Activated CD8-positive, alpha-beta memory T cell treated with anti-CD3 and anti-CD28 coated beads, Interleukin-2, amount 10 ng/mL, durations not matched to agents 7 days and 5 days (primary cell): ENCODE results near the gene SLC35G4. TPM values are rescaled to one million over a fixed set of nuclear protein-coding genes. Genes with fewer than 3 reads are reported as not detected.

ENCODE experiments used
- ATAC-seq: fragments of 150-1000 bp; cut with Tn5 transposase; one replicate; pipeline ENCODE4 v1.10.0; 2021; ENCODE audit warnings: moderate library complexity
- CTCF ChIA-PET: fragments of 350-600 bp; sonication (Branson Sonifier 250); formaldehyde crosslinking; loops from one replicate; lab custom pipeline; 2021; ENCODE audit warnings: antibody characterized with exemption; lab: Charles Lee
- DNase-seq: peaks from one replicate; pipeline ENCODE4 v3.0.0-alpha.2; 2020
- H3K27ac Mint-ChIP-seq: one replicate; pipeline ENCODE4 v1.8.0; 2021; ENCODE audit warnings: mild to moderate bottlenecking, mixed read lengths
- H3K27me3 Mint-ChIP-seq: one replicate; pipeline ENCODE4 v1.8.0; 2021; ENCODE audit warnings: mixed read lengths
- H3K36me3 Mint-ChIP-seq: one replicate; pipeline ENCODE4 v1.8.0; 2021; ENCODE audit warnings: mild to moderate bottlenecking, mixed read lengths
- H3K4me1 Mint-ChIP-seq: one replicate; pipeline ENCODE4 v1.8.0; 2021; ENCODE audit warnings: mixed read lengths
- H3K4me3 Mint-ChIP-seq: one replicate; pipeline ENCODE4 v1.8.0; 2021; ENCODE audit warnings: mild to moderate bottlenecking, moderate library complexity, mixed read lengths
- H3K9me3 Mint-ChIP-seq: one replicate; pipeline ENCODE4 v1.8.0; 2022; ENCODE audit warnings: low read depth, mixed read lengths
- microRNA-seq: library from miRNA; unstranded; fragments of <30 nt; microRNA quantifications from one replicate; pipeline ENCODE4 v1.2.0, GENCODE V29; 2022
- total RNA-seq, 2 experiments: library from RNA; stranded (reverse); gene quantifications; one replicate each; pipeline ENCODE4 v1.2.3, GENCODE V29; 2021

SLC35G4 gene
- total RNA-seq, 2 experiments from 2014 or later: not detected

- Mint-ChIP-seq H3K27ac (no peak overlapping the region), H3K9me3 (peaks cover 5% of the 10 kb centered on the region), H3K36me3 (no peaks in the 10 kb centered on the region), H3K27me3 (peaks cover 30% of the 10 kb centered on the region), H3K4me1 (no peaks in the 10 kb centered on the region), H3K4me3 (no peak overlapping the region)
- DNase-seq (no peak), ATAC-seq (no peak)
- CTCF ChIA-PET: no interaction called here
These were observed 42.5 kb downstream of the SLC35G4 start for GRCh38 chr18:11651899-11652298.

- DNase-seq (peak; percentile 21), ATAC-seq (no peak)
- no peak overlapping the region for H3K27ac Mint-ChIP-seq
- CTCF ChIA-PET: no interaction called here
- H3K9me3 Mint-ChIP-seq: peaks cover 5% of the 10 kb centered on the region
- H3K4me1 Mint-ChIP-seq: no peaks in the 10 kb centered on the region
- H3K36me3 Mint-ChIP-seq: no peaks in the 10 kb centered on the region
- H3K4me3 Mint-ChIP-seq: no peak overlapping the region
- peaks cover 39% of the 10 kb centered on the region for H3K27me3 Mint-ChIP-seq
These were observed 44.1 kb downstream of the SLC35G4 start for GRCh38 chr18:11653521-11653920.

- no peak overlapping the region for H3K27ac Mint-ChIP-seq
- peak; percentile 51 for DNase-seq
- no peak overlapping the region for H3K4me3 Mint-ChIP-seq
These were observed 45.6 kb downstream of the SLC35G4 start for GRCh38 chr18:11654736-11655605.

GRCh38 chr18:11655606-11655932 is 46.2 kb downstream of the SLC35G4 start:
- Mint-ChIP-seq H3K36me3 (no peaks in the 10 kb centered on the region), H3K27ac (no peak overlapping the region), H3K9me3 (no peaks in the 10 kb centered on the region), H3K27me3 (peaks cover 29% of the 10 kb centered on the region), H3K4me1 (no peaks in the 10 kb centered on the region), H3K4me3 (no peak overlapping the region)
- no peak for DNase-seq
- ATAC-seq: no peak
- CTCF ChIA-PET: interaction anchor here (0.9 to 3.8 kb wide), 16 partner anchors 8 to 383 kb away, joined by 3 to 26 read pairs (median 4); partner anchors contain the start of gene GNAL

More at GRCh38 chr18:11654736-11655605, 45.6 kb downstream of the SLC35G4 start:
- H3K4me1 Mint-ChIP-seq: no peaks in the 10 kb centered on the region
- H3K9me3 Mint-ChIP-seq: no peaks in the 10 kb centered on the region
- H3K27me3 Mint-ChIP-seq: peaks cover 34% of the 10 kb centered on the region
- CTCF ChIA-PET: interaction anchor here (0.9 to 3.8 kb wide), 16 partner anchors 9 to 384 kb away, joined by 3 to 26 read pairs (median 4); partner anchors contain the start of gene GNAL
- no peaks in the 10 kb centered on the region for H3K36me3 Mint-ChIP-seq
- no peak for ATAC-seq

DNA sequence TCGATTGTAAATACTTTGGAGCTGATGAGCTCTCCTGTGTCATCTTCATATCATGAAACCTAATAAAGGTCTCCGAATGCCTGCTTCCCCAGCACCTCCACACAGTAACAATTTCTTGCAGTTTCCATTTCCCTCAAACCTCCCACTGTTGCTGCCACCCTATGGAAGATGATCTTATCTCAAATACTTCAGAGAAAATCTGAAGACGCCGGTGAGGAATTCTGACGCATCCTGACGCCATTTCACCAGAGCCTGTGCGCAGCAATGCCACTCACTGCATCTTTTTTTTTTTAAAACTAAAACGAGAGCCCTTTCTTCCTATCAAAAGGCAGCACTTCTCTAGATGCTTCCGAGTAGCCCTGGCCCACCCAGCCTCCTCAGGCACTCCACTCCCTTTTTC is 47.8 kb downstream of the SLC35G4 start:
- no peaks in the 10 kb centered on the region for H3K9me3 Mint-ChIP-seq

DNA sequence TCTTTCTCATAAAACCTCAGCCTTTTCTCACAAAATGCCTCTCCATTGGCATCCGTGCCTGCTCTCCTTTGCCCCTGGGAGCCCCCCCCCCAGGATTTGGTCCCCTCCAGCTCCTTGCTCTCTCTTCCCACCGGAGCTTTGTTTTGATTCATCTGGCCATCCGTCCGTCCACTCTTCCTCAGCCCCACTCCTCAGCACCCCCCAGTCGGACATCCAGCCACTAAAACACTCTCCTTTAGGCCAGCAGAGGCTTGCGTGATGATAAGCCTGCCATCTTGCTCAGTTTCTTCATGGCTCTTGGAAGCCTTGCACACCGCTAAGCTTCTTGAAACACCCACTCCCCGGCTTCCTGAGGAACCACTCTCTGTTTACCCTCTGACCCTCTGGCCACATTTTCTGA is 48.2 kb downstream of the SLC35G4 start:
- ATAC-seq (no peak), DNase-seq (peak; percentile 19)
- Mint-ChIP-seq H3K4me3 (no peak overlapping the region), H3K4me1 (no peaks in the 10 kb centered on the region), H3K9me3 (no peaks in the 10 kb centered on the region), H3K27me3 (peaks cover 22% of the 10 kb centered on the region), H3K36me3 (no peaks in the 10 kb centered on the region), H3K27ac (no peak overlapping the region)
- CTCF ChIA-PET: interaction anchor here (2.9 to 3.8 kb wide), 3 partner anchors 69 to 381 kb away, joined by 11 to 26 read pairs (median 15); no protein-coding TSS in a partner anchor

More for the DNA sequence above, 47.8 kb downstream of the SLC35G4 start:
- no peak overlapping the region for H3K4me3 Mint-ChIP-seq
- H3K27ac Mint-ChIP-seq: no peak overlapping the region
- DNase-seq: no peak
- CTCF ChIA-PET: interaction anchor here (2.9 to 3.8 kb wide), 3 partner anchors 70 to 381 kb away, joined by 11 to 26 read pairs (median 15); no protein-coding TSS in a partner anchor
- H3K4me1 Mint-ChIP-seq: no peaks in the 10 kb centered on the region
- peaks cover 23% of the 10 kb centered on the region for H3K27me3 Mint-ChIP-seq
- no peak for ATAC-seq
- no peaks in the 10 kb centered on the region for H3K36me3 Mint-ChIP-seq

DNA sequence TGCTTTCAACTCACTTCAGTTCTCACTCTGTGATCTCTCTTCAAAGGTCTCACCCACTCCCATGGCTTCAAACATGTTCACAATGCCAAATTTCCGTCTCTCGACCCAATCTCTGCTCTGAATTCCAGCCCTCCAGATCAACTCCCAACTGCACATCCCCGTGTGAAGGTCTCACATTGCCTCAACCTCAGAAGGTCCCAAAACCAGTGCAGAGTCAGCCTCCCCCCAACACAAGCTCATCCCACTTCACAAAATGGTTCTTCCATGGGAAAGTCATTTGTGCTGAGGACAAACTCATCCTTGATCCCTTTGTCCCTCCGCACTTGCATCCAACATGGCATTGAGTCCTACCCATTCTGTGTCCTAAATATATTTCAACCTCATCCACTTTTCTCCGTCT is 48.6 kb downstream of the SLC35G4 start:
- H3K4me3 Mint-ChIP-seq: no peak overlapping the region
- H3K27me3 Mint-ChIP-seq: peaks cover 22% of the 10 kb centered on the region
- no peak overlapping the region for H3K27ac Mint-ChIP-seq
- CTCF ChIA-PET: interaction anchor here (3.8 kb wide), 1 partner anchor 381 kb away, joined by 15 read pairs; no protein-coding TSS in a partner anchor
- no peaks in the 10 kb centered on the region for H3K36me3 Mint-ChIP-seq
- no peaks in the 10 kb centered on the region for H3K4me1 Mint-ChIP-seq
- ATAC-seq (no peak), DNase-seq (peak; percentile 7)
- no peaks in the 10 kb centered on the region for H3K9me3 Mint-ChIP-seq

- no peaks in the 10 kb centered on the region for H3K9me3 Mint-ChIP-seq
- DNase-seq (peak; percentile 19), ATAC-seq (no peak)
- no peak overlapping the region for H3K4me3 Mint-ChIP-seq
- no peaks in the 10 kb centered on the region for H3K36me3 Mint-ChIP-seq
- no peak overlapping the region for H3K27ac Mint-ChIP-seq
- peaks cover 21% of the 10 kb centered on the region for H3K27me3 Mint-ChIP-seq
- no peaks in the 10 kb centered on the region for H3K4me1 Mint-ChIP-seq
- CTCF ChIA-PET: no interaction called here
These were observed 49.6 kb downstream of the SLC35G4 start for GRCh38 chr18:11658989-11659388.

Small RNA genes within 50 kb of the gene (microRNA-seq; reads per million reads assigned to microRNA genes)
- gene MIR7153: not detected

Other genes starting within 250 kb of the SLC35G4 start
- under 1 TPM in 1 of 2 experiments, not detected in 1; 0.52 TPM for gene GNAL, start 79.7 kb downstream of the SLC35G4 start, total RNA-seq
- 10 to 100 TPM; 23.4 to 27.1 TPM for gene CHMP1B, start 241.8 kb downstream of the SLC35G4 start, total RNA-seq